Neural cell (in vitro differentiated cells): ENCODE results near the gene COMTD1. TPM values are rescaled to one million over a fixed set of nuclear protein-coding genes. Genes with fewer than 3 reads are reported as not detected.

Experiments used
- H2AFZ ChIP-seq: fragments of 200-600, 300-800 bp; sonication (generic), shearing (Covaris generic); 2 replicates; pipeline ENCODE4 v1.6.0; 2014; ENCODE audit warnings: low read depth, mild to moderate bottlenecking, antibody characterized with exemption, low read length, moderate library complexity
- H3F3A ChIP-seq: fragments of 200-600 bp; shearing (Covaris generic); 2 replicates; pipeline ENCODE4 v1.6.1; 2016; ENCODE audit warnings: mild to moderate bottlenecking, moderate library complexity, mixed read lengths, antibody characterized with exemption, low read length; ENCODE audit not compliant: insufficient read depth, poor library complexity, severe bottlenecking
- H3K27ac ChIP-seq: fragments of 200-600, 300-800 bp; sonication (generic), shearing (Covaris generic); 2 replicates; pipeline ENCODE4 v1.5.1; 2014; ENCODE audit warnings: mild to moderate bottlenecking, low read length, moderate library complexity
- H3K27me3 ChIP-seq: fragments of 300-800, 200-600 bp; sonication (generic), shearing (Covaris generic); 2 replicates; pipeline ENCODE4 v1.6.0; 2014; ENCODE audit warnings: mild to moderate bottlenecking, low read depth, low read length, moderate library complexity; ENCODE audit not compliant: insufficient read depth
- H3K36me3 ChIP-seq: fragments of 300-800, 200-600 bp; sonication (generic), shearing (Covaris generic); 2 replicates; pipeline ENCODE4 v1.5.1; 2014; ENCODE audit warnings: mild to moderate bottlenecking, antibody characterized with exemption, low read length, moderate library complexity; ENCODE audit not compliant: insufficient read depth
- H3K4me2 ChIP-seq: fragments of 300-800, 200-600 bp; sonication (generic), shearing (Covaris generic); 2 replicates; pipeline ENCODE4 v1.6.0; 2014; ENCODE audit warnings: mild to moderate bottlenecking, low read length
- H3K4me3 ChIP-seq: fragments of 300-800, 200-600 bp; sonication (generic), shearing (Covaris generic); 2 replicates; pipeline ENCODE4 v1.5.1; 2014; ENCODE audit warnings: mild to moderate bottlenecking, low read length, moderate library complexity
- H3K79me2 ChIP-seq: fragments of 200-600 bp; shearing (Covaris generic); replicated peaks from 2 replicates; pipeline ENCODE4 v1.6.0; 2014; ENCODE audit warnings: mild to moderate bottlenecking, low read length, moderate library complexity; ENCODE audit not compliant: insufficient read depth
- H3K9ac ChIP-seq: fragments of 300-800, 200-600 bp; sonication (generic), shearing (Covaris generic); 2 replicates; pipeline ENCODE4 v1.6.1; 2016; ENCODE audit warnings: mild to moderate bottlenecking, low read length, mixed read lengths
- H3K9me2 ChIP-seq: fragments of 200-600 bp; shearing (Covaris generic); 2 replicates; pipeline ENCODE4 v1.6.1; 2016; ENCODE audit warnings: mild to moderate bottlenecking, low read length, mixed read lengths; ENCODE audit not compliant: insufficient read depth
- H3K9me3 ChIP-seq: fragments of 200-600, 300-800 bp; sonication (generic), shearing (Covaris generic); 2 replicates; pipeline ENCODE4 v1.6.1; 2016; ENCODE audit warnings: mild to moderate bottlenecking, mixed run types, low read length, moderate library complexity, mixed read lengths
- H4K20me1 ChIP-seq: fragments of 200-600 bp; shearing (Covaris generic); 2 replicates; pipeline ENCODE4 v1.6.1; 2016; ENCODE audit warnings: mild to moderate bottlenecking, mixed run types; ENCODE audit not compliant: insufficient read depth
- CTCF ChIP-seq: fragments of 450-650 bp; IDR thresholded peaks from 2 replicates; pipeline ENCODE4 v1.5.1; 2014; ENCODE audit warnings: antibody characterized with exemption, mild to moderate bottlenecking, moderate library complexity; ENCODE audit not compliant: poor library complexity, severe bottlenecking
- EP300 ChIP-seq: fragments of 450-650 bp; conservative IDR thresholded peaks from 2 replicates; pipeline ENCODE4 v1.6.1; 2014; ENCODE audit warnings: antibody characterized with exemption, mild to moderate bottlenecking, moderate library complexity; ENCODE audit not compliant: poor library complexity, severe bottlenecking
- EZH2 ChIP-seq: fragments of 200-600, 300-800 bp; shearing (Covaris generic), sonication (generic); IDR thresholded peaks from 2 replicates; pipeline ENCODE4 v1.6.1; 2014; ENCODE audit warnings: antibody characterized with exemption, low read length, borderline replicate concordance, mild to moderate bottlenecking; ENCODE audit not compliant: insufficient read depth, poor library complexity, severe bottlenecking
- MXI1 ChIP-seq: fragments of 450-650 bp; conservative IDR thresholded peaks from 2 replicates; pipeline ENCODE4 v1.6.1; 2014; ENCODE audit warnings: antibody characterized with exemption, mild to moderate bottlenecking; ENCODE audit not compliant: poor library complexity, severe bottlenecking
- POLR2AphosphoS5 ChIP-seq: IDR thresholded peaks from 2 replicates; pipeline ENCODE4 v1.6.1; 2012
- RAD21 ChIP-seq: fragments of 450-650 bp; conservative IDR thresholded peaks from 2 replicates; pipeline ENCODE4 v1.6.1; 2014; ENCODE audit warnings: antibody characterized with exemption, mild to moderate bottlenecking, moderate library complexity
- REST ChIP-seq: IDR thresholded peaks from 2 replicates; pipeline ENCODE4 v1.6.1; 2012; ENCODE audit warnings: borderline replicate concordance
- SMC3 ChIP-seq: fragments of 450-650 bp; conservative IDR thresholded peaks from 2 replicates; pipeline ENCODE4 v1.6.1; 2014; ENCODE audit warnings: antibody characterized with exemption, mild to moderate bottlenecking, moderate library complexity; ENCODE audit not compliant: poor library complexity
- TAF1 ChIP-seq: IDR thresholded peaks from 2 replicates; pipeline ENCODE4 v1.6.1; 2012; ENCODE audit warnings: low read depth
- polyA plus RNA-seq: library from polyadenylated mRNA; depleted of rRNA; stranded (reverse); fragments of >200 nt; gene quantifications from 2 replicates; pipeline ENCODE4 v1.2.3, GENCODE V29; 2014

COMTD1 gene
- polyA plus RNA-seq, 1 donor from 2014 or later: 51.4 TPM

- TF ChIP-seq MXI1 (no peak), EZH2 (no peak), RAD21 (peak; percentile 71), TAF1 (no peak), POLR2AphosphoS5 (peak; percentile 39), REST (no peak), SMC3 (peak; percentile 88), EP300 (peak; percentile 64), CTCF (peak; percentile 92)
- H3K4me3 ChIP-seq: no peak overlapping the region
- H3K27me3 ChIP-seq: peaks cover 9% of the 10 kb centered on the region
- H3F3A ChIP-seq: no peaks in the 10 kb centered on the region
- H3K36me3 ChIP-seq: no peaks in the 10 kb centered on the region
- H3K9ac ChIP-seq: no peak overlapping the region
- no peaks in the 10 kb centered on the region for H4K20me1 ChIP-seq
- no peak overlapping the region for H2AFZ ChIP-seq
- H3K9me2 ChIP-seq: no peaks in the 10 kb centered on the region
- H3K27ac ChIP-seq: no peak overlapping the region
- H3K79me2 ChIP-seq: peaks cover 15% of the 10 kb centered on the region
- H3K9me3 ChIP-seq: no peaks in the 10 kb centered on the region
- no peak overlapping the region for H3K4me2 ChIP-seq
These were observed 5.1 kb downstream of the COMTD1 start for GRCh38 chr10:75230600-75231038.

GRCh38 chr10:75229971-75230370, 5.8 kb downstream of the COMTD1 start:
- Histone ChIP-seq H3K9me2 (no peaks in the 10 kb centered on the region), H3F3A (no peaks in the 10 kb centered on the region), H3K36me3 (peaks cover 5% of the 10 kb centered on the region), H2AFZ (no peak overlapping the region), H3K79me2 (peaks cover 15% of the 10 kb centered on the region), H3K27ac (no peak overlapping the region), H4K20me1 (no peaks in the 10 kb centered on the region), H3K4me2 (no peak overlapping the region), H3K4me3 (no peak overlapping the region), H3K9me3 (no peaks in the 10 kb centered on the region), H3K9ac (no peak overlapping the region), H3K27me3 (peaks cover 4% of the 10 kb centered on the region)
- TF ChIP-seq RAD21 (no peak), POLR2AphosphoS5 (no peak), TAF1 (no peak), MXI1 (no peak), EZH2 (no peak), CTCF (no peak), SMC3 (no peak), EP300 (no peak), REST (no peak)
